Breast epithelium (tissue), 3 donors: ENCODE measurements around the gene UBA1.

Experiments
- POLR2A ChIP-seq: fragments of 450-650 bp; IDR thresholded peaks from one replicate; pipeline ENCODE4 v1.6.1; 2016; ENCODE audit warnings: antibody characterized with exemption, mild to moderate bottlenecking, moderate library complexity
- POLR2AphosphoS5 ChIP-seq, 3 donors: sonication (generic); formaldehyde crosslinking; IDR thresholded peaks; one replicate each; pipeline ENCODE4 v1.6.1; 2017; ENCODE audit warnings: antibody characterized with exemption in 3 of 3
- TF ChIP-seq, protein P1 (sequence below), 3 donors: fragments of 450-650 bp; IDR thresholded peaks; one replicate each; pipeline ENCODE4 v1.5.1; 2016 to 2017; ENCODE audit warnings: antibody characterized with exemption in 3 of 3, mild to moderate bottlenecking in 3 of 3, moderate library complexity in 3 of 3

DNA sequence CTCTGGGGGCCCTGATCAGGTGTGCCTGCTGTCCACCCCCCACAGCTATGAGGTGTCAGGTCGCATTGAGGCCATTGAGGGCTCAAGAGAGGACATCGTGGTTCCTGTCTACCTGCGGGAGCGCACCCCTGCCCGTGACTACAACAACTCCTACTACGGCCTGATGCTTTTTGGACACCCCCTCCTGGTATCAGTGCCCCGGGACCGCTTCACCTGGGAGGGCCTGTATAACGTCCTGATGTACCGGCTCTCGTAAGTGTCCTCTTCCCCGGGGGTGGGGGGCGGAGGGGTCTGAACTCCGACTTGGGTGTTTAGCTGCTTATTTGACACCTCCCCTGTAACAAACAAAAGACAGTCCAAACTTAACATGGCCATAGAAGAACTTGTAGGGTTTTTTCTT is 49.7 kb downstream of the UBA1 start:
- TF ChIP-seq POLR2A (no peak), POLR2AphosphoS5 (IDR thresholded peaks at IDR 0.05) (no peak)
- TF ChIP-seq, protein P1, sequence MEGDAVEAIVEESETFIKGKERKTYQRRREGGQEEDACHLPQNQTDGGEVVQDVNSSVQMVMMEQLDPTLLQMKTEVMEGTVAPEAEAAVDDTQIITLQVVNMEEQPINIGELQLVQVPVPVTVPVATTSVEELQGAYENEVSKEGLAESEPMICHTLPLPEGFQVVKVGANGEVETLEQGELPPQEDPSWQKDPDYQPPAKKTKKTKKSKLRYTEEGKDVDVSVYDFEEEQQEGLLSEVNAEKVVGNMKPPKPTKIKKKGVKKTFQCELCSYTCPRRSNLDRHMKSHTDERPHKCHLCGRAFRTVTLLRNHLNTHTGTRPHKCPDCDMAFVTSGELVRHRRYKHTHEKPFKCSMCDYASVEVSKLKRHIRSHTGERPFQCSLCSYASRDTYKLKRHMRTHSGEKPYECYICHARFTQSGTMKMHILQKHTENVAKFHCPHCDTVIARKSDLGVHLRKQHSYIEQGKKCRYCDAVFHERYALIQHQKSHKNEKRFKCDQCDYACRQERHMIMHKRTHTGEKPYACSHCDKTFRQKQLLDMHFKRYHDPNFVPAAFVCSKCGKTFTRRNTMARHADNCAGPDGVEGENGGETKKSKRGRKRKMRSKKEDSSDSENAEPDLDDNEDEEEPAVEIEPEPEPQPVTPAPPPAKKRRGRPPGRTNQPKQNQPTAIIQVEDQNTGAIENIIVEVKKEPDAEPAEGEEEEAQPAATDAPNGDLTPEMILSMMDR (IDR thresholded peaks at IDR 0.05), result no peak
